Neural progenitor cell (in vitro differentiated cells): Measurements from ENCODE around the gene DSCAML1. TPM values are rescaled to one million over a fixed set of nuclear protein-coding genes. Genes with fewer than 3 reads are reported as not detected.

Experiments used
- DNase-seq: peaks from one replicate; pipeline ENCODE4 v3.0.0-alpha.2; 2016; ENCODE audit warnings: low spot score
- H2AFZ ChIP-seq: fragments of 200-600 bp; sonication (generic); replicated peaks from 2 replicates; pipeline ENCODE4 v1.6.1; 2016; ENCODE audit warnings: antibody characterized with exemption
- H3F3A ChIP-seq: fragments of 200-600 bp; sonication (generic); 2 replicates; pipeline ENCODE4 v1.6.1; 2016; ENCODE audit warnings: antibody characterized with exemption, low read depth
- H3K27ac ChIP-seq: fragments of 200-600 bp; sonication (generic); 2 replicates; pipeline ENCODE4 v1.5.1; 2016; ENCODE audit warnings: mild to moderate bottlenecking
- H3K27me3 ChIP-seq: fragments of 200-600 bp; sonication (generic); 2 replicates; pipeline ENCODE4 v1.6.1; 2016; ENCODE audit warnings: mild to moderate bottlenecking, moderate library complexity
- H3K36me3 ChIP-seq: fragments of 200-600 bp; sonication (generic); 2 replicates; pipeline ENCODE4 v1.5.1; 2016
- H3K4me1 ChIP-seq: fragments of 200-600 bp; sonication (generic); 2 replicates; pipeline ENCODE4 v1.6.1; 2016; ENCODE audit warnings: mixed run types
- H3K4me2 ChIP-seq: fragments of 200-600 bp; sonication (generic); 2 replicates; pipeline ENCODE4 v1.6.1; 2016
- H3K4me3 ChIP-seq: fragments of 200-600 bp; sonication (generic); 2 replicates; pipeline ENCODE4 v1.5.1; 2016
- H3K79me2 ChIP-seq: fragments of 200-600 bp; sonication (generic); 2 replicates; pipeline ENCODE4 v1.6.1; 2016; ENCODE audit warnings: low read depth
- H3K9ac ChIP-seq: fragments of 200-600 bp; sonication (generic); 2 replicates; pipeline ENCODE4 v1.6.1; 2016
- H3K9me3 ChIP-seq: fragments of 200-600 bp; sonication (generic); 2 replicates; pipeline ENCODE4 v1.5.1; 2016; ENCODE audit warnings: low read depth
- H4K20me1 ChIP-seq: fragments of 200-600 bp; sonication (generic); 2 replicates; pipeline ENCODE4 v1.6.1; 2016; ENCODE audit warnings: low read depth
- H3K27ac Mint-ChIP-seq: 3 replicates; pipeline ENCODE4 v1.8.0; 2021; ENCODE audit warnings: mixed read lengths
- H3K27me3 Mint-ChIP-seq: 2 replicates; pipeline ENCODE4 v1.8.0; 2022; ENCODE audit warnings: low read depth, mild to moderate bottlenecking, inconsistent platforms, moderate library complexity, mixed read lengths; ENCODE audit not compliant: insufficient read depth
- H3K36me3 Mint-ChIP-seq: 3 replicates; pipeline ENCODE4 v1.8.0; 2021; ENCODE audit warnings: mixed read lengths
- H3K4me1 Mint-ChIP-seq: 3 replicates; pipeline ENCODE4 v1.8.0; 2021; ENCODE audit warnings: mixed read lengths
- H3K4me3 Mint-ChIP-seq: 3 replicates; pipeline ENCODE4 v1.8.0; 2021; ENCODE audit warnings: mild to moderate bottlenecking, moderate library complexity, mixed read lengths
- H3K9me3 Mint-ChIP-seq: 3 replicates; pipeline ENCODE4 v1.8.0; 2020; ENCODE audit warnings: mixed read lengths
- EZH2 ChIP-seq: fragments of 200-600 bp; sonication (generic); IDR thresholded peaks from 2 replicates; pipeline ENCODE4 v1.6.1; 2017; ENCODE audit warnings: antibody characterized with exemption, mild to moderate bottlenecking, moderate library complexity
- EZH2phosphoT487 ChIP-seq: fragments of 200-600 bp; sonication (generic); IDR thresholded peaks from 2 replicates; pipeline ENCODE4 v1.6.1; 2017; ENCODE audit warnings: antibody characterized with exemption
- total RNA-seq: library from RNA; depleted of rRNA; stranded (reverse); fragments of >200 nt; gene quantifications from 2 replicates; pipeline ENCODE4 v1.2.3, GENCODE V29; 2015; ENCODE audit warnings: low replicate concordance
- TF ChIP-seq, protein P1 (sequence below): fragments of 200-600 bp; sonication (generic); IDR thresholded peaks from 2 replicates; pipeline ENCODE4 v1.5.1; 2017; ENCODE audit warnings: antibody characterized with exemption, mild to moderate bottlenecking

Gene DSCAML1
- total RNA-seq, 1 donor from 2014 or later, result 0.06 TPM

DNA sequence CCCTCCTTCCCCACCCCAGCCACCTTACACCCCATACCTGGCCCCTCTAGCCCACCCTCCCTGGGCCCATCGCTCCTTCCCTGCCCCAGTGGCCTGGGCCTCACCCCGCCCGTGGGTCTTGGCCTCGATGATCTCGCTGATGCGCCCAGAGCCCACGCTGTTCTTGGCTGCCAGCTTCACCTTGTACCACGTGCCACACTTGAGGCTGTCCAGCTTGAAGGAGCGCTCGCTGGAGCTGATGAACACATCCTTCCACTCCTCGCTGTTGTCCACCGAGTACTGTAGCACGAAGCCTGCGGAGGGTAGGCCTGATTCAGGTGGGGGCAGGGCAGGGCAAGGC lies 359.3 kb downstream of the DSCAML1 start:
- H3K36me3 Mint-ChIP-seq, result no peaks in the 10 kb centered on the region
- Histone ChIP-seq H3K4me2 (no peak overlapping the region), H3K79me2 (no peaks in the 10 kb centered on the region), H3K9ac (no peak overlapping the region), H3K4me3 (no peak overlapping the region), H2AFZ (no peak overlapping the region), H3K9me3 (no peaks in the 10 kb centered on the region), H3K4me1 (no peaks in the 10 kb centered on the region), H3F3A (no peaks in the 10 kb centered on the region), H3K27me3 (peaks cover 2% of the 10 kb centered on the region), H3K36me3 (no peaks in the 10 kb centered on the region), H4K20me1 (no peaks in the 10 kb centered on the region), H3K27ac (no peak overlapping the region)
- no peaks in the 10 kb centered on the region for H3K9me3 Mint-ChIP-seq
- TF ChIP-seq EZH2, result no peak
- TF ChIP-seq, protein P1, sequence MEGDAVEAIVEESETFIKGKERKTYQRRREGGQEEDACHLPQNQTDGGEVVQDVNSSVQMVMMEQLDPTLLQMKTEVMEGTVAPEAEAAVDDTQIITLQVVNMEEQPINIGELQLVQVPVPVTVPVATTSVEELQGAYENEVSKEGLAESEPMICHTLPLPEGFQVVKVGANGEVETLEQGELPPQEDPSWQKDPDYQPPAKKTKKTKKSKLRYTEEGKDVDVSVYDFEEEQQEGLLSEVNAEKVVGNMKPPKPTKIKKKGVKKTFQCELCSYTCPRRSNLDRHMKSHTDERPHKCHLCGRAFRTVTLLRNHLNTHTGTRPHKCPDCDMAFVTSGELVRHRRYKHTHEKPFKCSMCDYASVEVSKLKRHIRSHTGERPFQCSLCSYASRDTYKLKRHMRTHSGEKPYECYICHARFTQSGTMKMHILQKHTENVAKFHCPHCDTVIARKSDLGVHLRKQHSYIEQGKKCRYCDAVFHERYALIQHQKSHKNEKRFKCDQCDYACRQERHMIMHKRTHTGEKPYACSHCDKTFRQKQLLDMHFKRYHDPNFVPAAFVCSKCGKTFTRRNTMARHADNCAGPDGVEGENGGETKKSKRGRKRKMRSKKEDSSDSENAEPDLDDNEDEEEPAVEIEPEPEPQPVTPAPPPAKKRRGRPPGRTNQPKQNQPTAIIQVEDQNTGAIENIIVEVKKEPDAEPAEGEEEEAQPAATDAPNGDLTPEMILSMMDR, result no peak
- H3K4me1 Mint-ChIP-seq, result peaks cover 8% of the 10 kb centered on the region
- H3K27me3 Mint-ChIP-seq, result peaks cover 17% of the 10 kb centered on the region
- DNase-seq, result no peak
- H3K27ac Mint-ChIP-seq, result no peak overlapping the region
- H3K4me3 Mint-ChIP-seq, result no peak overlapping the region

DNA sequence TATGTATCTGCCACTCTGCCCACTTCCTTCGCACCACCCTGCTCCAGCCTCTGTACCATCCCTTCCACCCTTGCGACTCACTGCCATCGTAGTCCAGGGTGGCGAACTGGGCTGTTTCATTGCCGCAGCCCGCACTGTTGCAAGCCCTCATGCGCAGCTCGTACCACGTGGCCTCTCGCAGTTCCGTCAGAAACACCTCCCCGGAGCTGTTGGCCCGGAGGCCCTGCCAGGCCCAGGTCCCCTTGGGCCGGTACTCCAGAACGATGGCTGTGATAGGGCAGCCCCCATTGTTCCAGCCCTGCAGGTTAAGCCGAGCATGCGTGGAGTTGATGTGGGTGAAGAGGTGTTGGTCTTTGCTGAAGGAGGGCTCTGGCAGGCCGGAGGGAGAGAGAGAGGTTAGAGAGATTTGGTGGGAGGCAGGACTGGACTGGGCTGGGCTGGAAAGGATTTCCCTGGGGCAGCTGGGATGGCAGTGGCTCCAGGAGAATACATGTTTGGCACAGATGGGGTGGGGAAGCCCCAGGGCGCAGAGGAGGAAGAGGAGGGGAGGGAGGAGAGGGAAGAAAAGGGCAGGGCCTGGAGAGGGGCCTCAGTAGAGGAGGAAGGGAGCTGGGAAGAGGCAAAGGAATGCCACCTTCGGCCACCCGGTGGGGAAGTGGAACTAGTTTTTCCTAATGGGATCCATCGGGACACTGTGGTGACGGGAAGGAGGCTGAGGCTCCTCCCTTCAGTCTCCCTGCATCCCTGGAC lies 359.8 kb downstream of the DSCAML1 start:
- Histone ChIP-seq H2AFZ (no peak overlapping the region), H3K9ac (no peak overlapping the region), H3K36me3 (no peaks in the 10 kb centered on the region), H3K4me3 (no peak overlapping the region), H3K27ac (no peak overlapping the region), H3K27me3 (no peaks in the 10 kb centered on the region), H3K4me2 (no peak overlapping the region), H3F3A (no peaks in the 10 kb centered on the region), H3K4me1 (no peaks in the 10 kb centered on the region), H3K79me2 (no peaks in the 10 kb centered on the region), H3K9me3 (no peaks in the 10 kb centered on the region), H4K20me1 (no peaks in the 10 kb centered on the region)
- H3K4me3 Mint-ChIP-seq, result no peak overlapping the region
- TF ChIP-seq EZH2phosphoT487, result no peak
- TF ChIP-seq, protein P1, result no peak
- TF ChIP-seq EZH2, result no peak
- H3K9me3 Mint-ChIP-seq, result no peaks in the 10 kb centered on the region
- peaks cover 7% of the 10 kb centered on the region for H3K4me1 Mint-ChIP-seq
- H3K36me3 Mint-ChIP-seq, result no peaks in the 10 kb centered on the region
- H3K27me3 Mint-ChIP-seq, result peaks cover 15% of the 10 kb centered on the region
- no peak overlapping the region for H3K27ac Mint-ChIP-seq
- no peak for DNase-seq

- Histone ChIP-seq H3K79me2 (no peaks in the 10 kb centered on the region), H4K20me1 (peaks cover under 1% of the 10 kb centered on the region), H3F3A (peaks cover under 1% of the 10 kb centered on the region), H3K4me3 (no peak overlapping the region), H3K36me3 (no peaks in the 10 kb centered on the region), H3K4me1 (no peaks in the 10 kb centered on the region), H3K9ac (no peak overlapping the region), H3K27ac (no peak overlapping the region), H3K4me2 (no peak overlapping the region), H2AFZ (no peak overlapping the region), H3K9me3 (no peaks in the 10 kb centered on the region), H3K27me3 (no peaks in the 10 kb centered on the region)
- DNase-seq, result no peak
- Mint-ChIP-seq H3K27me3 (peaks cover 5% of the 10 kb centered on the region), H3K4me1 (peaks cover 14% of the 10 kb centered on the region), H3K36me3 (no peaks in the 10 kb centered on the region), H3K27ac (no peak overlapping the region), H3K4me3 (no peak overlapping the region), H3K9me3 (no peaks in the 10 kb centered on the region)
- no peak for TF ChIP-seq EZH2
- no peak for TF ChIP-seq EZH2phosphoT487
- TF ChIP-seq, protein P1, result no peak
Measured at GRCh38 chr11:117435326-117435725, 361.7 kb downstream of the DSCAML1 start.
